Panc1 (cell line): ENCODE measurements around the gene DNAH3.
A peak's percentile ranks its signal among the peaks of the same experiment; 100 is the strongest.

Experiments
- CTCF ChIP-seq: fragments of 450-650 bp; IDR thresholded peaks from 2 replicates; pipeline ENCODE4 v1.5.1; 2017; ENCODE audit warnings: mild to moderate bottlenecking
- POLR2AphosphoS5 ChIP-seq: IDR thresholded peaks from 2 replicates; pipeline ENCODE4 v1.6.1; 2012; ENCODE audit warnings: mild to moderate bottlenecking, low read depth, low read length, moderate library complexity
- REST ChIP-seq, 2 experiments: IDR thresholded peaks; 2 replicates each; pipeline ENCODE4 v1.6.1; 2011 to 2012; ENCODE audit warnings: low read depth in 2 of 2, control low read depth in 1 of 2, low read length in 1 of 2, mild to moderate bottlenecking in 1 of 2, moderate library complexity in 1 of 2; ENCODE audit not compliant: insufficient read depth in 1 of 2

GRCh38 chr16:21166561-21166961 is 15.9 kb upstream of the DNAH3 start:
- TF ChIP-seq CTCF (no peak), REST (IDR thresholded peaks at IDR 0.05; ENCODE audit: insufficient read depth in 1 of 2, low read depth in 2 of 2, low read length in 1 of 2) (peak; percentile 77 to 81), POLR2AphosphoS5 (no peak)
